Spleen (tissue), 7 donors: ENCODE data around the gene CDNF.

ENCODE experiments used
- CTCF ChIP-seq, 11 experiments: fragments of 200-600 bp in 7 of 11; fragments of 450-650 bp in 4 of 11; sonication (generic) in 4 of 11; IDR thresholded peaks in 8 of 11; conservative IDR thresholded peaks in 3 of 11; 1 replicate in 7 of 11; 2 replicates in 4 of 11; pipeline versions ENCODE4 v1.4.0 to v1.8.0; 2016 to 2021; ENCODE audit warnings: antibody characterized with exemption in 11 of 11, inconsistent platforms in 4 of 11, mild to moderate bottlenecking in 1 of 11
- POLR2A ChIP-seq, 3 donors: fragments of 450-650 bp; IDR thresholded peaks; one replicate each; pipeline ENCODE4 v1.5.1; 2017; ENCODE audit warnings: antibody characterized with exemption in 3 of 3, mild to moderate bottlenecking in 1 of 3
- POLR2AphosphoS5 ChIP-seq, 3 donors: sonication (generic); formaldehyde crosslinking; IDR thresholded peaks; one replicate each; pipeline ENCODE4 v1.5.1; 2017; ENCODE audit warnings: antibody characterized with exemption in 3 of 3
- donor health status: DM: no; HTN: no; CAD: no; lungs with moderate emphysema.
- donor health status: DM: no; HTN: no; CAD: no.
- donor health status: DM: no; HTN: no; CAD: no.

GRCh38 chr10:14839305-14839695 is 1.5 kb upstream of the CDNF start:
- TF ChIP-seq CTCF (IDR thresholded peaks at IDR 0.05 in 8 of 11, conservative IDR thresholded peaks at IDR 0.05 in 3 of 11): no peak
- TF ChIP-seq POLR2AphosphoS5 (IDR thresholded peaks at IDR 0.05): no peak
- no peak for TF ChIP-seq POLR2A (IDR thresholded peaks at IDR 0.05)
